ENCODE measurements around the gene FOSL2. TPM values are rescaled to one million over a fixed set of nuclear protein-coding genes. Genes with fewer than 3 reads are reported as not detected.

Gene FOSL2
- total RNA-seq, 2 experiments from 2014 or later = 114 to 119 TPM

DNA sequence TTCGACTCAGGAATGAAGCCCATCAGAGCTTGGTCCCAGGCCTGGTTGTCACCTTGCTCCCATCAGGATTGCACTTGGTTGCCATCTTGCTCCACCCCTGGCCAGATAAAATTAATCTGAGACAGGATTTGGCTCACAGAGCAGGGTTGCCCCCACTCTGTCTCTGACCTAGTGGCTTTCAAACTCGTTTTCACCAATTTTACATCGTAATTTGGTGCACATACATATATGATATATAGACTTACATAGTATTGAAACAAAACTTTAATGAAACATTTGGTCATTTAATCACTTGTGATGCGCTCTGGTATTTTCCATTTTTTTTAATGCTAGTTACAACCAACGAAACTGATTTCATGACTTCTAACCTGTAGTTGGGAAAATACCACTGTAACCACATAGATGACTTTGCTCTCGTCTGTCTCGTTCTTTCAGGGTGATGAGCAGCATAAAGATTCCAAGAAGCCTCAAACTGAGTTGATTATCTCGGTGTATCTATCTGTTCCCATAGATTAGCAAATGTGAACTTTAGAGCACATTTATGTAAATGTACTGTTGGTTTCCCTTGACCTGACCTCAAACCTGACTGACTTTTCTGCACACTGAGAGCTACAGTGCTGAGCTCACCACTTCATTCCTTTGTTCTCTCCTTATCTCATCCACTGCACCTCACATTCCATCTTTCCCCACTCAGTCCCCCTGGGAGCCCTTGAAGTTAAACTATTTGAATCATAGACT, 72.7 kb downstream of the FOSL2 start:
- Mint-ChIP-seq H3K4me1 (ENCODE audit: low read depth) (peaks cover 29% of the 10 kb centered on the region), H3K4me3 (no peak overlapping the region), H3K27ac (peak overlapping the region; percentile 82), H3K27me3 (peaks cover 14% of the 10 kb centered on the region), H3K36me3 (ENCODE audit: low read depth) (peaks cover 6% of the 10 kb centered on the region), H3K9me3 (peaks cover 15% of the 10 kb centered on the region)
- DNase-seq = peak; percentile 43
- POLR2A ChIA-PET = interaction anchor here (0.7 to 1.8 kb wide), 4 partner anchors 10 to 1783 kb away, joined by 3 read pairs; no protein-coding TSS in a partner anchor
- TF ChIP-seq, protein P1, sequence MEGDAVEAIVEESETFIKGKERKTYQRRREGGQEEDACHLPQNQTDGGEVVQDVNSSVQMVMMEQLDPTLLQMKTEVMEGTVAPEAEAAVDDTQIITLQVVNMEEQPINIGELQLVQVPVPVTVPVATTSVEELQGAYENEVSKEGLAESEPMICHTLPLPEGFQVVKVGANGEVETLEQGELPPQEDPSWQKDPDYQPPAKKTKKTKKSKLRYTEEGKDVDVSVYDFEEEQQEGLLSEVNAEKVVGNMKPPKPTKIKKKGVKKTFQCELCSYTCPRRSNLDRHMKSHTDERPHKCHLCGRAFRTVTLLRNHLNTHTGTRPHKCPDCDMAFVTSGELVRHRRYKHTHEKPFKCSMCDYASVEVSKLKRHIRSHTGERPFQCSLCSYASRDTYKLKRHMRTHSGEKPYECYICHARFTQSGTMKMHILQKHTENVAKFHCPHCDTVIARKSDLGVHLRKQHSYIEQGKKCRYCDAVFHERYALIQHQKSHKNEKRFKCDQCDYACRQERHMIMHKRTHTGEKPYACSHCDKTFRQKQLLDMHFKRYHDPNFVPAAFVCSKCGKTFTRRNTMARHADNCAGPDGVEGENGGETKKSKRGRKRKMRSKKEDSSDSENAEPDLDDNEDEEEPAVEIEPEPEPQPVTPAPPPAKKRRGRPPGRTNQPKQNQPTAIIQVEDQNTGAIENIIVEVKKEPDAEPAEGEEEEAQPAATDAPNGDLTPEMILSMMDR (IDR thresholded peaks at IDR 0.05) = no peak
- CTCF ChIA-PET = interaction anchor here (1.1 kb wide), 1 partner anchor 10 kb away, joined by 3 read pairs; no protein-coding TSS in a partner anchor
- intact Hi-C loops (cut with micrococcal nuclease) = no loop called here
- peak; percentile 94 for ATAC-seq

Other genes starting within 250 kb of the FOSL2 start
- gene PLB1, start 103.2 kb downstream of the FOSL2 start, total RNA-seq = under 1 TPM; 0.25 to 0.50 TPM